ENCODE results near the gene SPSB4. TPM values are rescaled to one million over a fixed set of nuclear protein-coding genes. Genes with fewer than 3 reads are reported as not detected.

SPSB4 gene
- total and polyA plus RNA-seq, 12 donors: 2.1 to 8.7 (median 3.8) TPM

GRCh38 chr3:141093971-141094684 lies 43.0 kb downstream of the SPSB4 start:
- Histone ChIP-seq H3K27ac (peak overlapping the region in 8 of 10 donors; percentile 42 to 79 (median 64)), H3K27me3 (no peaks in the 10 kb centered on the region), H3K4me1 (peaks cover 14 to 56% (median 35%) of the 10 kb centered on the region in 9 donors), H3K9me3 (no peaks in the 10 kb centered on the region), H3K4me3 (no peak overlapping the region), H3K36me3 (no peaks in the 10 kb centered on the region)
- intact Hi-C loops (cut with DNase I): no loop called here
- DNase-seq (peak; percentile 74 to 82), ATAC-seq (peak; percentile 41 to 84 (median 70))
- TF ChIP-seq CTCF (IDR thresholded peaks at IDR 0.05): no peak
- 25 to 33% methylated on average over 13 of the region's 13 CpGs for WGBS, 2 donors

- intact Hi-C loops (cut with DNase I): no loop called here
- Histone ChIP-seq H3K4me3 (peak overlapping the region in 8 of 10 donors; percentile 10 to 45 (median 35)), H3K36me3 (no peaks in the 10 kb centered on the region), H3K9me3 (no peaks in the 10 kb centered on the region), H3K4me1 (peaks cover 14 to 56% (median 35%) of the 10 kb centered on the region in 9 donors), H3K27ac (peak overlapping the region in 9 of 10 donors; percentile 30 to 79 (median 60)), H3K27me3 (no peaks in the 10 kb centered on the region)
- 13 to 19% methylated on average over 23 of the region's 23 CpGs for WGBS, 2 donors
- ATAC-seq: peak; percentile 86 to 95 (median 92)
- peak; percentile 68 to 93 for DNase-seq
- TF ChIP-seq CTCF (IDR thresholded peaks at IDR 0.05): no peak
Measured at GRCh38 chr3:141094790-141095545, 43.8 kb downstream of the SPSB4 start.

GRCh38 chr3:141095546-141095937 lies 44.4 kb downstream of the SPSB4 start:
- WGBS, 2 donors: 22 to 36% methylated on average over 1 of the region's 1 CpG
- Histone ChIP-seq H3K36me3 (no peaks in the 10 kb centered on the region), H3K9me3 (no peaks in the 10 kb centered on the region), H3K27ac (peak overlapping the region in 8 of 10 donors; percentile 3 to 79 (median 58)), H3K4me3 (peak overlapping the region in 2 of 10 donors; percentile 38 to 42), H3K4me1 (peaks cover 14 to 56% (median 35%) of the 10 kb centered on the region in 9 donors), H3K27me3 (no peaks in the 10 kb centered on the region)
- DNase-seq (no peak), ATAC-seq (peak in 1 of 8 donors; percentile 4)
- TF ChIP-seq CTCF (IDR thresholded peaks at IDR 0.05): no peak
- intact Hi-C loops (cut with DNase I): no loop called here

GRCh38 chr3:141096164-141096563 lies 45.0 kb downstream of the SPSB4 start:
- TF ChIP-seq CTCF (IDR thresholded peaks at IDR 0.05): no peak
- peaks cover 14 to 54% (median 35%) of the 10 kb centered on the region in 9 donors for H3K4me1 ChIP-seq
- intact Hi-C loops (cut with DNase I): no loop called here

More at GRCh38 chr3:141096164-141096563, 45.0 kb downstream of the SPSB4 start:
- ATAC-seq (no peak), DNase-seq (no peak)
- 98 to 100% methylated on average over 1 of the region's 1 CpG for WGBS, 2 donors
- H3K4me3 ChIP-seq: no peak overlapping the region
- no peaks in the 10 kb centered on the region for H3K27me3 ChIP-seq
- no peaks in the 10 kb centered on the region for H3K36me3 ChIP-seq
- H3K9me3 ChIP-seq: no peaks in the 10 kb centered on the region
- H3K27ac ChIP-seq: peak overlapping the region in 5 of 10 donors; percentile 56 to 79 (median 68)

Data from heart right ventricle (tissue), 16 donors.